Endothelial cell of umbilical vein (primary cell): ENCODE measurements around the gene DLX3. TPM values are rescaled to one million over a fixed set of nuclear protein-coding genes. Genes with fewer than 3 reads are reported as not detected.

ENCODE experiments used
- BruUV-seq: library from RNA; stranded (reverse); fragments of 400-500 nt; replicated peaks from 2 replicates; lab custom pipeline; 2021; lab: Mats Ljungman, UMichigan
- CTCF ChIA-PET: fragments of 300-600, 350-600 bp; sonication (Branson Sonifier 250); formaldehyde crosslinking; loops from one replicate; lab custom pipeline; 2021; ENCODE audit warnings: antibody characterized with exemption, inconsistent platforms; lab: Charles Lee
- POLR2A ChIA-PET: fragments of 300-600, 350-600 bp; sonication (Branson Sonifier 250); formaldehyde crosslinking; loops from one replicate; lab custom pipeline; 2021; ENCODE audit warnings: antibody characterized with exemption, inconsistent platforms; lab: Charles Lee
- DNase-seq: peaks from one replicate; pipeline ENCODE4 v3.0.0-alpha.2; 2011; ENCODE audit warnings: low read depth, low spot score
- FAIRE-seq: peaks from 2 replicates; lab custom pipeline; 2011; peaks lifted over from hg19 to GRCh38; lab: Jason Lieb, UNC
- H2AFZ ChIP-seq: 2 replicates; pipeline ENCODE4 v1.6.0; 2012; ENCODE audit warnings: low read depth, low read length, control low read depth, inconsistent platforms
- H3K27ac ChIP-seq: 2 replicates; pipeline ENCODE4 v1.5.1; 2011; ENCODE audit warnings: low read depth, mild to moderate bottlenecking, control low read depth, low read length, moderate library complexity; ENCODE audit not compliant: insufficient read depth
- H3K27me3 ChIP-seq, 2 experiments: 2 replicates each; pipeline versions ENCODE4 v1.6.0 to v1.6.1; 2011; ENCODE audit warnings: low read length in 2 of 2, mixed read lengths in 1 of 2; ENCODE audit not compliant: control insufficient read depth in 2 of 2, insufficient read depth in 2 of 2
- H3K36me3 ChIP-seq, 2 experiments: 2 replicates in 1 of 2; 3 replicates in 1 of 2; pipeline ENCODE4 v1.5.1; 2011; ENCODE audit warnings: low read length in 2 of 2, mild to moderate bottlenecking in 1 of 2, moderate library complexity in 1 of 2; ENCODE audit not compliant: control insufficient read depth in 2 of 2, insufficient read depth in 2 of 2; ENCODE audit errors: extremely low read depth in 1 of 2
- H3K4me1 ChIP-seq: 3 replicates; pipeline ENCODE4 v1.5.1; 2011; ENCODE audit warnings: mild to moderate bottlenecking, low read length; ENCODE audit not compliant: control insufficient read depth, insufficient read depth; ENCODE audit errors: extremely low read depth
- H3K4me2 ChIP-seq: 2 replicates; pipeline ENCODE4 v1.6.1; 2011; ENCODE audit warnings: low read length, control low read depth, mixed read lengths; ENCODE audit not compliant: insufficient read depth
- H3K4me3 ChIP-seq, 3 experiments: fragments of 200-600 bp in 1 of 3; sonication (generic), shearing (Covaris generic) in 1 of 3; replicated peaks in 1 of 3; 2 replicates each; pipeline ENCODE4 v1.5.1; 2011 to 2016; ENCODE audit warnings: control low read depth in 3 of 3, low read length in 3 of 3, mild to moderate bottlenecking in 2 of 3, inconsistent platforms in 1 of 3, low read depth in 1 of 3, moderate library complexity in 1 of 3; ENCODE audit not compliant: insufficient read depth in 1 of 3
- H3K79me2 ChIP-seq: 2 replicates; pipeline ENCODE4 v1.6.0; 2012; ENCODE audit warnings: low read length, inconsistent platforms; ENCODE audit not compliant: control insufficient read depth, insufficient read depth
- H3K9ac ChIP-seq: replicated peaks from 2 replicates; pipeline ENCODE3; 2011; ENCODE audit warnings: low read length, control low read depth; ENCODE audit not compliant: insufficient read depth; ENCODE audit errors: extremely low read depth
- H3K9me1 ChIP-seq: replicated peaks from 3 replicates; pipeline ENCODE4 v1.6.0; 2011; ENCODE audit warnings: mild to moderate bottlenecking, low read length; ENCODE audit not compliant: control insufficient read depth, insufficient read depth; ENCODE audit errors: extremely low read depth
- H3K9me3 ChIP-seq: replicated peaks from 2 replicates; pipeline ENCODE4 v1.5.1; 2012; ENCODE audit warnings: low read length, inconsistent platforms; ENCODE audit not compliant: control insufficient read depth, insufficient read depth
- H4K20me1 ChIP-seq: replicated peaks from 2 replicates; pipeline ENCODE3; 2011; ENCODE audit warnings: mild to moderate bottlenecking, low read length; ENCODE audit not compliant: control insufficient read depth, insufficient read depth; ENCODE audit errors: extremely low read depth
- GATA2 ChIP-seq: IDR thresholded peaks from 2 replicates; pipeline ENCODE4 v1.7.0; 2011; ENCODE audit warnings: low read depth, mild to moderate bottlenecking, moderate library complexity, mixed read lengths, low read length; ENCODE audit not compliant: insufficient read length, insufficient read depth
- MYC ChIP-seq: IDR thresholded peaks from one replicate; pipeline ENCODE4 v1.6.1; 2011; ENCODE audit warnings: mild to moderate bottlenecking, low read depth, low read length
- dilution Hi-C: fragments of 300-500 bp; cut with MboI; formaldehyde crosslinking; loops from one replicate; pipeline ENCODE4 v1.15.0; 2019; ENCODE audit warnings: low sequenced_read_pairs; ENCODE audit not compliant: extremely low pct_ligation_motif_present
- intact Hi-C: fragments of 100-400 bp; cut with micrococcal nuclease; formaldehyde crosslinking; loops from one replicate; pipeline ENCODE4 v1.10.0; 2022
- polyA plus RNA-seq, 4 experiments: library from polyadenylated mRNA; depleted of rRNA in 3 of 4; stranded (reverse) in 3 of 4; unstranded in 1 of 4; fragments of >200 nt; gene quantifications; 2 replicates each; pipeline versions ENCODE4 v1.2.1 to v1.2.3, GENCODE V29; 2011 to 2012; ENCODE audit warnings: missing spikeins in 1 of 4
- total RNA-seq: library from RNA; stranded (reverse); gene quantifications from 2 replicates; pipeline ENCODE4 v1.2.3, GENCODE V29; 2021
- TF ChIP-seq, protein P1 (sequence below): IDR thresholded peaks from 2 replicates; pipeline ENCODE4 v1.6.1; 2011; ENCODE audit not compliant: insufficient read depth, insufficient read length

The DLX3 gene
- total and polyA plus RNA-seq, 2 donors (not counting 3 experiments of a cell fraction or from before 2014, with no cell fraction given), result not detected

DNA sequence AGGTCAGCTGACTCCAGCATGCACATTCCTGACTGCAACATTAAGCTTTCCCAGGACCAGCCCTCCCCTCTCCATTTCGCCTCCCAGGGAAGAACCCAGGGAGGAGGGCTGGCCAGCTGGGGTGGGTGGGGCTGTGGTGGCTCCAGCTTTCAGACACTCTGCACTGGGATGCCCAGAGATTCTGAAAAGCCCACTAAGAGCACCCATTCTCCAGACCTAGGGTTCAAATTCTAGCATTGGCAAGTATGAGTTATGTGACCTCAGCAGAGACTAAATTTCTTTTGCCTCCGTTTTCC, 7.8 kb downstream of the DLX3 start:
- CTCF ChIA-PET, result interaction anchor here (1.5 to 7.5 kb wide), 2 partner anchors 9 to 88 kb away, joined by 4 to 63 read pairs; partner anchors contain the start of gene DLX3
- POLR2A ChIA-PET, result no interaction called here
- Histone ChIP-seq H3K9me1 (no peaks in the 10 kb centered on the region), H3K4me2 (no peak overlapping the region), H2AFZ (no peak overlapping the region), H4K20me1 (no peaks in the 10 kb centered on the region), H3K36me3 (no peaks in the 10 kb centered on the region), H3K27ac (no peak overlapping the region), H3K4me3 (no peak overlapping the region), H3K27me3 (peaks cover 25 to 41% of the 10 kb centered on the region in 2 experiments), H3K9ac (no peak overlapping the region), H3K9me3 (no peaks in the 10 kb centered on the region), H3K4me1 (no peaks in the 10 kb centered on the region), H3K79me2 (no peaks in the 10 kb centered on the region)
- FAIRE-seq (no peak), DNase-seq (no peak)
- dilution Hi-C loops (no loop called here), intact Hi-C loops (no loop called here)
- no TSS peak for BruUV-seq
- TF ChIP-seq GATA2, result no peak
- no peak for TF ChIP-seq MYC

GRCh38 chr17:49986396-49987289, 8.4 kb downstream of the DLX3 start:
- Histone ChIP-seq H3K9ac (no peak overlapping the region), H3K9me1 (no peaks in the 10 kb centered on the region), H3K4me1 (no peaks in the 10 kb centered on the region), H3K9me3 (no peaks in the 10 kb centered on the region), H4K20me1 (no peaks in the 10 kb centered on the region), H3K27me3 (peaks cover 20 to 39% of the 10 kb centered on the region in 2 experiments), H3K36me3 (no peaks in the 10 kb centered on the region), H3K4me3 (no peak overlapping the region), H3K79me2 (no peaks in the 10 kb centered on the region), H3K27ac (no peak overlapping the region), H3K4me2 (no peak overlapping the region), H2AFZ (no peak overlapping the region)
- ChIA-PET POLR2A (no interaction called here), CTCF (interaction anchor here (1.0 to 7.5 kb wide), 4 partner anchors 10 to 87 kb away, joined by 3 to 63 read pairs (median 4); partner anchors contain the start of gene DLX3)
- DNase-seq (no peak), FAIRE-seq (no peak)
- dilution Hi-C loops, result no loop called here
- TF ChIP-seq, protein P1, sequence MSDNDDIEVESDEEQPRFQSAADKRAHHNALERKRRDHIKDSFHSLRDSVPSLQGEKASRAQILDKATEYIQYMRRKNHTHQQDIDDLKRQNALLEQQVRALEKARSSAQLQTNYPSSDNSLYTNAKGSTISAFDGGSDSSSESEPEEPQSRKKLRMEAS, result no peak
- intact Hi-C loops, result no loop called here
- BruUV-seq, result no TSS peak
